PC-3 (cell line): ENCODE measurements around the gene IGFBP2. TPM values are rescaled to one million over a fixed set of nuclear protein-coding genes. Genes with fewer than 3 reads are reported as not detected.
A peak's percentile ranks its signal among the peaks of the same experiment; 100 is the strongest.

Source experiments
- ATAC-seq: fragments of 200-7000 bp; cut with Tn5 transposase; 2 replicates; pipeline ENCODE4 v1.9.1; 2020; ENCODE audit warnings: mild to moderate bottlenecking, moderate library complexity
- BruUV-seq: library from RNA; stranded (reverse); fragments of 400-500 nt; replicated peaks from 2 replicates; lab custom pipeline; 2021; lab: Mats Ljungman, UMichigan
- CTCF ChIA-PET: fragments of 300-600 bp; sonication (Branson Sonifier 250); formaldehyde crosslinking; loops from one replicate; lab custom pipeline; 2022; ENCODE audit warnings: antibody characterized with exemption; lab: Charles Lee
- POLR2A ChIA-PET: fragments of 300-600 bp; sonication (Branson Sonifier 250); formaldehyde crosslinking; loops from one replicate; lab custom pipeline; 2022; ENCODE audit warnings: antibody characterized with exemption; ENCODE audit not compliant: unreplicated experiment; lab: Charles Lee
- DNase-seq: peaks from one replicate; pipeline ENCODE4 v3.0.0-alpha.2; 2015
- H2AFZ ChIP-seq: fragments of 300-600 bp; sonication (generic); 2 replicates; pipeline ENCODE4 v1.6.0; 2016; ENCODE audit warnings: antibody characterized with exemption, low read length
- H3F3A ChIP-seq: fragments of 300-600 bp; sonication (generic); one replicate; pipeline ENCODE4 v1.6.0; 2017; ENCODE audit warnings: antibody characterized with exemption, low read length, control low read depth, mild to moderate bottlenecking; ENCODE audit not compliant: unreplicated experiment
- H3K27ac ChIP-seq: fragments of 300-600 bp; sonication (generic); 2 replicates; pipeline ENCODE4 v1.5.1; 2016; ENCODE audit warnings: mild to moderate bottlenecking, low read length
- H3K27me3 ChIP-seq: fragments of 300-600 bp; sonication (generic); 2 replicates; pipeline ENCODE4 v1.6.1; 2016; ENCODE audit warnings: low read length, mixed read lengths
- H3K36me3 ChIP-seq: fragments of 300-600 bp; sonication (generic); 2 replicates; pipeline ENCODE4 v1.6.1; 2016; ENCODE audit warnings: low read depth, mixed run types, low read length, mixed read lengths
- H3K4me1 ChIP-seq: fragments of 300-600 bp; sonication (generic); 2 replicates; pipeline ENCODE4 v1.5.1; 2016; ENCODE audit warnings: low read length; ENCODE audit not compliant: insufficient read depth
- H3K4me2 ChIP-seq: fragments of 300-600 bp; sonication (generic); 2 replicates; pipeline ENCODE4 v1.6.0; 2016; ENCODE audit warnings: low read length
- H3K4me3 ChIP-seq: fragments of 300-600 bp; sonication (generic); 2 replicates; pipeline ENCODE4 v1.5.1; 2016; ENCODE audit warnings: mild to moderate bottlenecking, low read length, mixed read lengths
- H3K79me2 ChIP-seq: fragments of 300-600 bp; sonication (generic); 2 replicates; pipeline ENCODE4 v1.6.1; 2017; ENCODE audit warnings: low read length, mixed read lengths
- H3K9ac ChIP-seq: fragments of 300-600 bp; sonication (generic); 2 replicates; pipeline ENCODE4 v1.6.0; 2016; ENCODE audit warnings: mild to moderate bottlenecking, low read length
- H3K9me2 ChIP-seq: fragments of 300-600 bp; sonication (generic); replicated peaks from 2 replicates; pipeline ENCODE4 v1.6.1; 2016; ENCODE audit warnings: mixed run types, low read length, mixed read lengths
- H3K9me3 ChIP-seq: fragments of 300-600 bp; sonication (generic); 2 replicates; pipeline ENCODE4 v1.6.1; 2016; ENCODE audit warnings: low read length, mixed read lengths
- H4K20me1 ChIP-seq: fragments of 300-600 bp; sonication (generic); 2 replicates; pipeline ENCODE4 v1.6.1; 2016; ENCODE audit warnings: low read length, mixed read lengths
- EZH2 ChIP-seq: fragments of 300-600 bp; sonication (generic); IDR thresholded peaks from one replicate; pipeline ENCODE4 v1.6.1; 2017; ENCODE audit warnings: antibody characterized with exemption, mild to moderate bottlenecking, low read length; ENCODE audit not compliant: unreplicated experiment
- EZH2phosphoT487 ChIP-seq: fragments of 300-600 bp; sonication (generic); IDR thresholded peaks from 2 replicates; pipeline ENCODE4 v1.6.1; 2018; ENCODE audit warnings: mild to moderate bottlenecking, antibody characterized with exemption, low read length, borderline replicate concordance
- intact Hi-C: fragments of 100-400 bp; cut with micrococcal nuclease; formaldehyde crosslinking; loops from 2 replicates; pipeline ENCODE4 v1.9.0; 2023
- total RNA-seq: library from RNA; depleted of rRNA; stranded (reverse); fragments of >200 nt; gene quantifications from 2 replicates; pipeline ENCODE4 v1.2.3, GENCODE V29; 2014
- TF ChIP-seq, protein P1 (sequence below): fragments of 300-600 bp; sonication (generic); conservative IDR thresholded peaks from 2 replicates; pipeline ENCODE4 v1.5.1; 2017; ENCODE audit warnings: antibody characterized with exemption, low read depth, mild to moderate bottlenecking, low read length

IGFBP2 gene
- total RNA-seq, 1 experiment from 2014 or later, result 174 TPM

DNA sequence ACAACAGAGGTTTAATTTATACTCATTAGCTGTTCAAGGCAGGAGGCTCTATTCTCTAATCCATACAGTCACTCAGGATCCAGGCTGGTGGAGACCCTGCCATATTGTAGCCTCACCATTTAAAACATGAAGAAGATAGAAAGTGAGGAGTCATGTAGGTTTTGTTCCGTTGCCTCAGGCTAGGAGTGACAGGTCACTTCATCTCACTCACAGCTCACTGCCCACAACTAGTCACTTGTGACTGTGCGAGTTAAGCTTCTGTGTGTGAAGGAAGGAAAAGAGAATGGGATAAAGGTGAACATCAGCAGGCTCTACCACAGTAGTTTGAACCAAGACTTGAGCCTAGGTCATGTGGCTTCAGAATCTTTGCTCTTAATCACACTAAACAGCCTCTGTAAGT lies 9.0 kb upstream of the IGFBP2 start:
- no peaks in the 10 kb centered on the region for H3F3A ChIP-seq
- H3K79me2 ChIP-seq, result no peaks in the 10 kb centered on the region
- intact Hi-C loops, result no loop called here
- H3K27ac ChIP-seq, result peak overlapping the region; percentile 44
- ATAC-seq, result peak; percentile 18; the same call in 1 of the 2 replicates
- H3K9me2 ChIP-seq, result no peaks in the 10 kb centered on the region
- H2AFZ ChIP-seq, result no peak overlapping the region
- ChIA-PET POLR2A (no interaction called here), CTCF (no interaction called here)
- TF ChIP-seq EZH2phosphoT487, result no peak
- no peak for TF ChIP-seq EZH2
- TF ChIP-seq, protein P1, sequence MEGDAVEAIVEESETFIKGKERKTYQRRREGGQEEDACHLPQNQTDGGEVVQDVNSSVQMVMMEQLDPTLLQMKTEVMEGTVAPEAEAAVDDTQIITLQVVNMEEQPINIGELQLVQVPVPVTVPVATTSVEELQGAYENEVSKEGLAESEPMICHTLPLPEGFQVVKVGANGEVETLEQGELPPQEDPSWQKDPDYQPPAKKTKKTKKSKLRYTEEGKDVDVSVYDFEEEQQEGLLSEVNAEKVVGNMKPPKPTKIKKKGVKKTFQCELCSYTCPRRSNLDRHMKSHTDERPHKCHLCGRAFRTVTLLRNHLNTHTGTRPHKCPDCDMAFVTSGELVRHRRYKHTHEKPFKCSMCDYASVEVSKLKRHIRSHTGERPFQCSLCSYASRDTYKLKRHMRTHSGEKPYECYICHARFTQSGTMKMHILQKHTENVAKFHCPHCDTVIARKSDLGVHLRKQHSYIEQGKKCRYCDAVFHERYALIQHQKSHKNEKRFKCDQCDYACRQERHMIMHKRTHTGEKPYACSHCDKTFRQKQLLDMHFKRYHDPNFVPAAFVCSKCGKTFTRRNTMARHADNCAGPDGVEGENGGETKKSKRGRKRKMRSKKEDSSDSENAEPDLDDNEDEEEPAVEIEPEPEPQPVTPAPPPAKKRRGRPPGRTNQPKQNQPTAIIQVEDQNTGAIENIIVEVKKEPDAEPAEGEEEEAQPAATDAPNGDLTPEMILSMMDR, result no peak
- peaks cover 27% of the 10 kb centered on the region for H3K4me1 ChIP-seq
- no peaks in the 10 kb centered on the region for H3K36me3 ChIP-seq
- no peaks in the 10 kb centered on the region for H3K27me3 ChIP-seq
- no peaks in the 10 kb centered on the region for H4K20me1 ChIP-seq
- BruUV-seq, result no TSS peak
- H3K9me3 ChIP-seq, result no peaks in the 10 kb centered on the region
- H3K4me3 ChIP-seq, result no peak overlapping the region
- peak overlapping the region; percentile 21 for H3K4me2 ChIP-seq
- no peak overlapping the region for H3K9ac ChIP-seq
- DNase-seq, result peak; percentile 75

DNA sequence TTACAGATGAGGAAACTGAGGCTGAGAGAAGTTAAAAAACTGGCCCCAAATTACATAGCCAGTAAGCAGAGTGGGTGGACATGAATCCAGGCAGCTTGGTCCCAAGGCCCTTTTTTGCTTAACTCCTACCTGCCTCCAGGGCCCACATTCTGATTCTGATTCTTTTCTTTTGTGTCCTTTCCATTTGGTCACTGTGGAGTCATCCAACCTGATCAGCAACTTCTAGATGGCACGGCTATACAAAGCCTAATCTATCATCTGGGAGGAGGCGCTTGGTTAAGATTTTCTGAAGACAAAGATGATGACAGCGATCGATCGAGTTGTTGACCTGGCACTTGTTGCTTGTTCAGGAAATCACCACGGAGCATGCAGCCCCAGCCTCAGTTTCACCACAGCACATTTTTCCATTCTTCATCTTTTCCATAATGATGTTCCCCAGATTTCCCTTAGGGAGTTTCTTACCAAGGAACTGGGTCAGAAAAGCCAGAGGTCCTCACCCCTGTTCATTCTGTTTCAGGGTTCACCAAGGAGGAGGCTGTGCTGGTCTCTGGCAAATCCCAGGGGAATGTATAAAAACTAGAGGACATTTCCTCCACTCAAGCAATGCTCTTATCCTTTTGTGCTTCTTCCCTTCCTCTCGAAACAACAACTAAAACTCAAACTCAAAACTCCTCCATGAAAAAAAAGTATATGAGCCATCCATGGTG lies 6.9 kb upstream of the IGFBP2 start:
- no peaks in the 10 kb centered on the region for H3K36me3 ChIP-seq
- H2AFZ ChIP-seq, result 0 out of 2 replicates have a peak overlapping the region, but pooled peaks have one; percentile 11
- no peaks in the 10 kb centered on the region for H4K20me1 ChIP-seq
- no peaks in the 10 kb centered on the region for H3K27me3 ChIP-seq
- H3K9ac ChIP-seq, result no peak overlapping the region
- ChIA-PET CTCF (no interaction called here), POLR2A (no interaction called here)
- H3F3A ChIP-seq, result no peaks in the 10 kb centered on the region
- ATAC-seq (no peak), DNase-seq (peak; percentile 78)
- intact Hi-C loops, result no loop called here
- peak overlapping the region; percentile 47 for H3K4me2 ChIP-seq
- TF ChIP-seq EZH2phosphoT487, result no peak
- TF ChIP-seq, protein P1, result no peak
- no peak for TF ChIP-seq EZH2
- no peaks in the 10 kb centered on the region for H3K9me3 ChIP-seq
- no peaks in the 10 kb centered on the region for H3K79me2 ChIP-seq
- H3K9me2 ChIP-seq, result no peaks in the 10 kb centered on the region
- H3K4me1 ChIP-seq, result peaks cover 27% of the 10 kb centered on the region
- BruUV-seq, result no TSS peak
- no peak overlapping the region for H3K4me3 ChIP-seq
- peak overlapping the region; percentile 42 for H3K27ac ChIP-seq

DNA sequence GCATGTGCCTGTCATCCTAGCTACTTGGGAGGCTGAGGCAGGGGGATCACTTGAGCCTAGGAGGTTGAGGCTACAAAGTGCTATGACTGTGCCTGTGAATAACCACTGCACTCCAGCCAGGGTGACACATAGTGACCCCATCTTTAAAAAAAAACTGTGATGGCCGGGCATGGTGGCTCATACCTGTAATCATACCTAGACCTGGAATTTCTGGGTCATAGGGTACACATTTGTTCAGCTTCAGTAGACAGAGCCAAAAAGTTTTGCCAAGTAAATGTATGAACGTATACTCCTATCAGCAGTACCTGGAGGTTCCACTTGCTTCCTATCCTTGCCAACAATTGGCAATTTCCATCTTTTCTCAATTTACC lies 6.4 kb upstream of the IGFBP2 start:
- intact Hi-C loops, result no loop called here
- H2AFZ ChIP-seq, result no peak overlapping the region
- no peak overlapping the region for H3K9ac ChIP-seq
- ChIA-PET POLR2A (no interaction called here), CTCF (no interaction called here)
- ATAC-seq, result no peak
- peak; percentile 60 for DNase-seq
- peaks cover 27% of the 10 kb centered on the region for H3K4me1 ChIP-seq
- H3F3A ChIP-seq, result no peaks in the 10 kb centered on the region
- H3K4me2 ChIP-seq, result peak overlapping the region; percentile 47; the same call in 1 of the 2 replicates
- H4K20me1 ChIP-seq, result no peaks in the 10 kb centered on the region
- no TSS peak for BruUV-seq
- peak overlapping the region; percentile 42 for H3K27ac ChIP-seq
- H3K79me2 ChIP-seq, result no peaks in the 10 kb centered on the region
- no peaks in the 10 kb centered on the region for H3K9me3 ChIP-seq
- H3K36me3 ChIP-seq, result no peaks in the 10 kb centered on the region
- H3K9me2 ChIP-seq, result no peaks in the 10 kb centered on the region
- TF ChIP-seq, protein P1, result no peak
- TF ChIP-seq EZH2, result no peak
- H3K4me3 ChIP-seq, result no peak overlapping the region
- no peaks in the 10 kb centered on the region for H3K27me3 ChIP-seq
